Measurements from ENCODE around the gene DSCAML1. TPM values are rescaled to one million over a fixed set of nuclear protein-coding genes. Genes with fewer than 3 reads are reported as not detected.

The DSCAML1 gene
- total RNA-seq, 1 experiment from 2014 or later, result 0.90 TPM

- TF ChIP-seq, protein P1, sequence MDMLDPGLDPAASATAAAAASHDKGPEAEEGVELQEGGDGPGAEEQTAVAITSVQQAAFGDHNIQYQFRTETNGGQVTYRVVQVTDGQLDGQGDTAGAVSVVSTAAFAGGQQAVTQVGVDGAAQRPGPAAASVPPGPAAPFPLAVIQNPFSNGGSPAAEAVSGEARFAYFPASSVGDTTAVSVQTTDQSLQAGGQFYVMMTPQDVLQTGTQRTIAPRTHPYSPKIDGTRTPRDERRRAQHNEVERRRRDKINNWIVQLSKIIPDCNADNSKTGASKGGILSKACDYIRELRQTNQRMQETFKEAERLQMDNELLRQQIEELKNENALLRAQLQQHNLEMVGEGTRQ (CRISPR knock-in tag; IDR thresholded peaks at IDR 0.05), result no peak
- TF ChIP-seq ZNF396 (CRISPR knock-in tag; IDR thresholded peaks at IDR 0.05; ENCODE audit: borderline replicate concordance) (no peak), RORB (CRISPR knock-in tag; IDR thresholded peaks at IDR 0.05) (no peak), SMAD4 (CRISPR knock-in tag; IDR thresholded peaks at IDR 0.05) (no peak), ELF4 (CRISPR knock-in tag; IDR thresholded peaks at IDR 0.05; ENCODE audit: low read depth) (no peak), NR3C1 (CRISPR knock-in tag; conservative IDR thresholded peaks at IDR 0.05; ENCODE audit: low read depth) (no peak), TP53 (CRISPR knock-in tag; IDR thresholded peaks at IDR 0.05) (no peak), ZBTB21 (CRISPR knock-in tag; IDR thresholded peaks at IDR 0.05; ENCODE audit: borderline replicate concordance) (no peak)
- TF ChIP-seq, protein P2, sequence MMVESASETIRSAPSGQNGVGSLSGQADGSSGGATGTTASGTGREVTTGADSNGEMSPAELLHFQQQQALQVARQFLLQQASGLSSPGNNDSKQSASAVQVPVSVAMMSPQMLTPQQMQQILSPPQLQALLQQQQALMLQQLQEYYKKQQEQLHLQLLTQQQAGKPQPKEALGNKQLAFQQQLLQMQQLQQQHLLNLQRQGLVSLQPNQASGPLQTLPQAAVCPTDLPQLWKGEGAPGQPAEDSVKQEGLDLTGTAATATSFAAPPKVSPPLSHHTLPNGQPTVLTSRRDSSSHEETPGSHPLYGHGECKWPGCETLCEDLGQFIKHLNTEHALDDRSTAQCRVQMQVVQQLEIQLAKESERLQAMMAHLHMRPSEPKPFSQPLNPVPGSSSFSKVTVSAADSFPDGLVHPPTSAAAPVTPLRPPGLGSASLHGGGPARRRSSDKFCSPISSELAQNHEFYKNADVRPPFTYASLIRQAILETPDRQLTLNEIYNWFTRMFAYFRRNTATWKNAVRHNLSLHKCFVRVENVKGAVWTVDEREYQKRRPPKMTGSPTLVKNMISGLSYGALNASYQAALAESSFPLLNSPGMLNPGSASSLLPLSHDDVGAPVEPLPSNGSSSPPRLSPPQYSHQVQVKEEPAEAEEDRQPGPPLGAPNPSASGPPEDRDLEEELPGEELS (CRISPR knock-in tag; IDR thresholded peaks at IDR 0.05), result no peak
- TF ChIP-seq, protein P3, sequence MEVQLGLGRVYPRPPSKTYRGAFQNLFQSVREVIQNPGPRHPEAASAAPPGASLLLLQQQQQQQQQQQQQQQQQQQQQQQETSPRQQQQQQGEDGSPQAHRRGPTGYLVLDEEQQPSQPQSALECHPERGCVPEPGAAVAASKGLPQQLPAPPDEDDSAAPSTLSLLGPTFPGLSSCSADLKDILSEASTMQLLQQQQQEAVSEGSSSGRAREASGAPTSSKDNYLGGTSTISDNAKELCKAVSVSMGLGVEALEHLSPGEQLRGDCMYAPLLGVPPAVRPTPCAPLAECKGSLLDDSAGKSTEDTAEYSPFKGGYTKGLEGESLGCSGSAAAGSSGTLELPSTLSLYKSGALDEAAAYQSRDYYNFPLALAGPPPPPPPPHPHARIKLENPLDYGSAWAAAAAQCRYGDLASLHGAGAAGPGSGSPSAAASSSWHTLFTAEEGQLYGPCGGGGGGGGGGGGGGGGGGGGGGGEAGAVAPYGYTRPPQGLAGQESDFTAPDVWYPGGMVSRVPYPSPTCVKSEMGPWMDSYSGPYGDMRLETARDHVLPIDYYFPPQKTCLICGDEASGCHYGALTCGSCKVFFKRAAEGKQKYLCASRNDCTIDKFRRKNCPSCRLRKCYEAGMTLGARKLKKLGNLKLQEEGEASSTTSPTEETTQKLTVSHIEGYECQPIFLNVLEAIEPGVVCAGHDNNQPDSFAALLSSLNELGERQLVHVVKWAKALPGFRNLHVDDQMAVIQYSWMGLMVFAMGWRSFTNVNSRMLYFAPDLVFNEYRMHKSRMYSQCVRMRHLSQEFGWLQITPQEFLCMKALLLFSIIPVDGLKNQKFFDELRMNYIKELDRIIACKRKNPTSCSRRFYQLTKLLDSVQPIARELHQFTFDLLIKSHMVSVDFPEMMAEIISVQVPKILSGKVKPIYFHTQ (CRISPR knock-in tag; IDR thresholded peaks at IDR 0.05), result no peak
- ChIA-PET CTCF (interaction anchor here (1.0 to 4.0 kb wide), 7 partner anchors 19 to 211 kb away, joined by 3 to 83 read pairs (median 5); no protein-coding TSS in a partner anchor), POLR2A (no interaction called here)
- no peaks in the 10 kb centered on the region for H3K36me3 Mint-ChIP-seq
- H3K4me3 Mint-ChIP-seq, result no peak overlapping the region
- no peaks in the 10 kb centered on the region for H3K9me3 Mint-ChIP-seq
- no peak for ATAC-seq
- peaks cover 14% of the 10 kb centered on the region for H3K4me1 Mint-ChIP-seq
- DNase-seq (ENCODE audit: low spot score), result no peak
- no peaks in the 10 kb centered on the region for H3K27me3 Mint-ChIP-seq (ENCODE audit: low read depth)
- no peak overlapping the region for H3K27ac Mint-ChIP-seq
These were observed 45.3 kb upstream of the DSCAML1 start for GRCh38 chr11:117842131-117842941.

GRCh38 chr11:117841551-117842031 is 44.6 kb upstream of the DSCAML1 start:
- ChIA-PET POLR2A (no interaction called here), CTCF (interaction anchor here (1.0 to 4.0 kb wide), 6 partner anchors 23 to 212 kb away, joined by 3 to 83 read pairs (median 6); no protein-coding TSS in a partner anchor)
- ATAC-seq (no peak), DNase-seq (ENCODE audit: low spot score) (no peak)
- H3K27ac Mint-ChIP-seq, result no peak overlapping the region
- H3K27me3 Mint-ChIP-seq (ENCODE audit: low read depth), result no peaks in the 10 kb centered on the region
- no peaks in the 10 kb centered on the region for H3K9me3 Mint-ChIP-seq
- H3K4me1 Mint-ChIP-seq, result peaks cover 16% of the 10 kb centered on the region
- no peaks in the 10 kb centered on the region for H3K36me3 Mint-ChIP-seq
- no peak overlapping the region for H3K4me3 Mint-ChIP-seq
- no peak for TF ChIP-seq TCF7 (CRISPR knock-in tag; IDR thresholded peaks at IDR 0.05; ENCODE audit: low read depth)
- no peak for TF ChIP-seq SMAD3 (CRISPR knock-in tag; IDR thresholded peaks at IDR 0.05; ENCODE audit: borderline replicate concordance)
- no peak for TF ChIP-seq SOX15 (CRISPR knock-in tag; IDR thresholded peaks at IDR 0.05)
- no peak for TF ChIP-seq ZNF138 (CRISPR knock-in tag; conservative IDR thresholded peaks at IDR 0.05)
- no peak for TF ChIP-seq TEAD1 (CRISPR knock-in tag; IDR thresholded peaks at IDR 0.05)
- TF ChIP-seq, protein P4, sequence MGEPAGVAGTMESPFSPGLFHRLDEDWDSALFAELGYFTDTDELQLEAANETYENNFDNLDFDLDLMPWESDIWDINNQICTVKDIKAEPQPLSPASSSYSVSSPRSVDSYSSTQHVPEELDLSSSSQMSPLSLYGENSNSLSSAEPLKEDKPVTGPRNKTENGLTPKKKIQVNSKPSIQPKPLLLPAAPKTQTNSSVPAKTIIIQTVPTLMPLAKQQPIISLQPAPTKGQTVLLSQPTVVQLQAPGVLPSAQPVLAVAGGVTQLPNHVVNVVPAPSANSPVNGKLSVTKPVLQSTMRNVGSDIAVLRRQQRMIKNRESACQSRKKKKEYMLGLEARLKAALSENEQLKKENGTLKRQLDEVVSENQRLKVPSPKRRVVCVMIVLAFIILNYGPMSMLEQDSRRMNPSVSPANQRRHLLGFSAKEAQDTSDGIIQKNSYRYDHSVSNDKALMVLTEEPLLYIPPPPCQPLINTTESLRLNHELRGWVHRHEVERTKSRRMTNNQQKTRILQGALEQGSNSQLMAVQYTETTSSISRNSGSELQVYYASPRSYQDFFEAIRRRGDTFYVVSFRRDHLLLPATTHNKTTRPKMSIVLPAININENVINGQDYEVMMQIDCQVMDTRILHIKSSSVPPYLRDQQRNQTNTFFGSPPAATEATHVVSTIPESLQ (CRISPR knock-in tag; IDR thresholded peaks at IDR 0.05), result no peak
- no peak for TF ChIP-seq ZNF512 (CRISPR knock-in tag; IDR thresholded peaks at IDR 0.05; ENCODE audit: borderline replicate concordance)
- TF ChIP-seq PRRX2 (CRISPR knock-in tag; IDR thresholded peaks at IDR 0.05), result no peak
- TF ChIP-seq PRDM15 (CRISPR knock-in tag; IDR thresholded peaks at IDR 0.05), result no peak
- TF ChIP-seq ZBTB21 (CRISPR knock-in tag; IDR thresholded peaks at IDR 0.05; ENCODE audit: borderline replicate concordance), result no peak
